Stimulated activated CD8-positive, alpha-beta memory T cell treated with anti-CD3 and anti-CD28 coated beads, Interleukin-2, amount 100 ng/mL, for 48 hours (primary cell): ENCODE results near the gene MSI2.

Experiments
- DNase-seq, 2 donors: peaks; one replicate each; pipeline ENCODE4 v3.0.0-alpha.2; 2020; ENCODE audit warnings: low read depth in 2 of 2

MSI2 gene

DNA sequence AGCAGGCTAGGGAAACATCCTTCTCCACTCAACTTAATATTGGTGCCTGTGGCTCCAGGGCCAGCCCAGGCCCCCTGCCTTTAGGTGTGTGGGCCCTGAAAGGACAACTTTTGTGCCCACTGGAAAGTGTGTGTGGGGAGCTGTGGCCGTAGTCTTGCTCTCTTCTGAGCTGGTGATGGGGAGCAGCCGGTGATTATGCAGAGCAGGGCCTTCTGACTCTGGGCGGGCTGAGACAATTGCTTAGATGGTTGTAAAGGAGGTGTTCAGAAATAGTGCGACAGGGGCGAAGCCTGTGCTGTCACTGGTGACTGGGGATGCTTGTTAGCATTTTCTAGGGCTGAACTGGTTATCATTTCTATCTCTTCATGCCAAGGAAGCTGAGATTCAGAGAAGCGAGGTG, 62.6 kb downstream of the MSI2 start:
- no peak for DNase-seq

DNA sequence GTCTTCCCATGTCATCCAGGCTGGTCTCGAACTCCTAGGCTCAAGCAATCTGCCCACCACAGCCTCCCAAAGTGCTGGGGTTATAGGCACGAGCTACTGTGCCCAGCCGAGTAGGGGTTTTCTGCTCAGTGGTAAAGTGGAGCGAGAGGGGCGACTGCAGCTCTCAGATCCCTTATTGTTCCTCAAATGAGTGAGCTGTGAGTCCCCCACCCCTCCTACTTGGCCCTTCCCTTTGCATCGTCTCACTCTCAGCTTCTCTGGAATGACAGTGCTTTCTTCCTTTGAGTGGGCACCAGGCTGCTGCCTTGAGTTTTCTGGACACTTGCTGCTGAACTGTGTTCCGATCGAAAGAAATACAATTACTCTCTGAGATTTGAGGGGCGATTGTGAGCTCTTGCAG, 63.5 kb downstream of the MSI2 start:
- DNase-seq = no peak

- DNase-seq = no peak
These were observed 67.1 kb downstream of the MSI2 start for GRCh38 chr17:57323391-57323790.

- no peak for DNase-seq
These were observed 67.7 kb downstream of the MSI2 start for GRCh38 chr17:57324060-57324459.

GRCh38 chr17:57324631-57325030, 68.3 kb downstream of the MSI2 start:
- no peak for DNase-seq

DNA sequence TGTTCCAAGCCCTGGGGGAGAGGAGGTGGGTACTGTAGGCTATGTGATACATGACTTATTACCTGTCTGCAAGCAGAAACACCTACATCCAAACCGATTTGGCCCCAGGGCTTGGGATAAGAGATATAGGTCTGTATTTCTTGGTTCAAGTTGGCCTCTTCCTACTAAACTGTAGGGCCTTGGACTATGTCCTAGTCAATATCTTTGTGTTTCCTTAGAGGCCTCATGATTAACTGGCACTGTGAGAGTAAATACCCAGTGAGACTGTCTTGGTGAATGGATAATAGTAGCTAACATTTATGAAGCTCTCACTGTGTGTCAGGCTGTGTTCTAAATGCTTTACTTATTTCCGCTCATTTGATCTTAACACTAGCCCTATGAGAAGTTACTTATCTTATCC, 70.0 kb downstream of the MSI2 start:
- DNase-seq = no peak

- DNase-seq = no peak
These were observed 70.4 kb downstream of the MSI2 start for GRCh38 chr17:57326764-57327163.

- DNase-seq = no peak
These were observed 71.0 kb downstream of the MSI2 start for GRCh38 chr17:57327176-57327970.

- DNase-seq = no peak
These were observed 72.0 kb downstream of the MSI2 start for GRCh38 chr17:57328109-57328882.

DNA sequence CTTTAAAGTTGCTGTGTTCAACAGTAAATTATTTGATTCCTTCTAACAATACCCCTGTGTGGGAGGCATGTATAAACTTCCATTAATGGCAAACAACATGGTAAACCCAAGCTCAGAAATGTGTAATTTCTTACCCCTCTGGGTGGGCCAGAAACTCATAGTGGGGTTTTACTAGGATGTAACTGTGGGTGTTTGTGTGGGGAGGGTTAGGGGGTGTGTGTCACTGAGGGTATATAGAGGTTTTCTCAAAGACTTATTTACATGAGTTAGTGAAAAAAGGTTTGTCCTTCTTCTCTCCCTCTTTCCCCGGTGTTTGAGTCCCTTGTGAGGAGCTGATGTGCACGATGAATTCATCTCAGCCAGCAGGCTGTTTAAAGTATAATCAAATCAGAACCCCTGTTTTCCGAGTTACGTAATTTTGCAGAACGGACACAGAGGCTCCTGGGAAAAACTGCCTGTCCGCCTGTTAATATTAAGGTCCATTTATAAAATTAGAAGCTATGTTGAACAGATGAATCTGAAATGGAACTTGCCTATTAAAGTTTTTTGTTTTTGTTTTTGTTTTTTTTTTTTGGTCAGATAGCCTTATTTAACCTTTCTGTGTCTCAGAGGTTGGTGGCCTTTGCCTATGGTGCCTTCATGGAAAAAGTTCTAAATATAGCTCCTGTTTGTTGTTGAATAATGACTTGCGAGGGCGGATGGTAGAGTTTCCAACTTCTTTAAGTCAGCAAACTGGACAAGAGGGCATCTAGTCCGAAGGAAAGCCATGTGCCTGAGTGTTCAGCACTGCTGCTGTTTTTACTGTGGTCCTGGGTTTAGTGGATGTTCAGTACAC, 73.3 kb downstream of the MSI2 start:
- no peak for DNase-seq

- no peak for DNase-seq
These were observed 74.3 kb downstream of the MSI2 start for GRCh38 chr17:57330587-57330986.

DNA sequence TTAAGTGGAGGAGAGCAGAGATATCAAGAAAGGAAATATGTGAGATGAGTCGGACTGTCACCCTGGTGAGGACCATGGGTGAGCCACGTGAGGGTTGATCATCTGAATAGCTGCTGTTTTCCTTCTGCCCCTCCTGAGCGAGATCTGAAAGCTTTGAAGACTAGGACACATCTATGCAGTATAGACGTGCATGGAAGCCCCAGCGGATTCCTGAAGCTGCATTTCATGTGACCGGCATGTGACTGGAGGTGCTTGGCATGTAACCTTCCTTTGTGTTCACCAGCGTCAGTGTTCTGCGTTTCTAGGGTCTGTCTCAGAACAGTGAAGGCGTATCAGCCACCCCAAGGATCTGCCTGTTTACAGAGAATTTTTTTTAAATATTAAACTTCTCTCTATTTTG, 75.1 kb downstream of the MSI2 start:
- DNase-seq = no peak

- no peak for DNase-seq
These were observed 76.2 kb downstream of the MSI2 start for GRCh38 chr17:57332501-57332900.

GRCh38 chr17:57335195-57335792, 79.0 kb downstream of the MSI2 start:
- DNase-seq = no peak

GRCh38 chr17:57337390-57337789, 81.1 kb downstream of the MSI2 start:
- DNase-seq = no peak

GRCh38 chr17:57338257-57338914, 82.1 kb downstream of the MSI2 start:
- no peak for DNase-seq

- no peak for DNase-seq
These were observed 84.0 kb downstream of the MSI2 start for GRCh38 chr17:57340160-57340981.

GRCh38 chr17:57341611-57342540, 85.6 kb downstream of the MSI2 start:
- no peak for DNase-seq

DNA sequence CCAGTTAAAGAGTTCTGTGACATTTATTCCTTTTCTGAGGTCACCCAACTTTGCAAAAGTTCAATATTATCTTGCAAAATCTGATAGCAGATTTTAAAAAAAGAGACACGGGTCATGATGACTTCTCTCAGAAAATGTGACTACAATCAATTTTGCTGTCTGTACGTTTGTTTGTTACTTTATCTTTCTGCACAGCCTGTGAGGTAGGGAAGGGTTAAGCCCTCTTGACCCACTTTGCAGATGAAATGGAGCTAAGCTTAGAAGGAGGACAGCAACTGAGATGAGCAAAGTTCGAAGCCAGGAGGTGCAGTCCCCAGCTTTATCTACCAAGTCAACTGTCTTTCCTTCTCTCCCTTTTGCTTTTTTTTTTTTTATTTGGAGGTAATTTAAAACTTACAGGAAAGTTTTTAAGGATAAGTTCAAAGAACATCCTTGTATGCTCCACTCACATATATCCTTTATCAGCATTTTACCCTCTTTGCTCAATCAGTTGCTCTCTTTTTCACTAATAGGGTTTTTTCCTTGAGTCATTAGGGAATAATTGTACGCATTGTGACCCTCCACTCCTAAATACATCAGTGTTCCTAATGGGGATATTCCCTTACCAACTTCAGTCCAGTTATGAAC, 86.8 kb downstream of the MSI2 start:
- no peak for DNase-seq
